GM21528 (cell line): ENCODE data around the gene ACOXL.

Experiments
- ATAC-seq: cut with Tn5 transposase; IDR thresholded peaks from one replicate; pipeline ENCODE4 v1.9.1; 2021; ENCODE audit warnings: mild to moderate bottlenecking, moderate library complexity; ENCODE audit not compliant: unreplicated experiment, low FRiP score

ACOXL gene

DNA sequence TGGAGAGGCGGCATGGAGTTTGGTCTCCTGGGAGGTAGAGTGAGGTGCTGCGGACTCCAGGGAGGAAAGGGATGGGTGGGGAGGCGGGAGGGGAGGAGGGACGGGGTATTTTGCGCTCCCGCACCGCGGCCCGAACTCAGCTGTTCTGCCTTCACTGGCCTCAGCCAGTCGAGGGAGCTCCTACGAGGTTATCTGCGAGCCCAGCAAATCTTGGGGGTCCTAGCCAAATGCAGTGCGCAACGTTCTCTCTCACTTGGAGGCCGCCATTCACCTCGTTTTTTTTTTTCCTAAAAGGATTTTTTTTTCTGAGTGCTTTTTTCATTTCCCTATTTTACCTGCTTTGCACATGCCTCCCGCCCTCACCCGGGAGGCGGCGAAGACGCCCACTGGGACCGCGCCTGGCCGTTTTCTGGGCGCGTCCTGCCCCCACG lies 387.5 kb downstream of the ACOXL start:
- no peak for ATAC-seq

DNA sequence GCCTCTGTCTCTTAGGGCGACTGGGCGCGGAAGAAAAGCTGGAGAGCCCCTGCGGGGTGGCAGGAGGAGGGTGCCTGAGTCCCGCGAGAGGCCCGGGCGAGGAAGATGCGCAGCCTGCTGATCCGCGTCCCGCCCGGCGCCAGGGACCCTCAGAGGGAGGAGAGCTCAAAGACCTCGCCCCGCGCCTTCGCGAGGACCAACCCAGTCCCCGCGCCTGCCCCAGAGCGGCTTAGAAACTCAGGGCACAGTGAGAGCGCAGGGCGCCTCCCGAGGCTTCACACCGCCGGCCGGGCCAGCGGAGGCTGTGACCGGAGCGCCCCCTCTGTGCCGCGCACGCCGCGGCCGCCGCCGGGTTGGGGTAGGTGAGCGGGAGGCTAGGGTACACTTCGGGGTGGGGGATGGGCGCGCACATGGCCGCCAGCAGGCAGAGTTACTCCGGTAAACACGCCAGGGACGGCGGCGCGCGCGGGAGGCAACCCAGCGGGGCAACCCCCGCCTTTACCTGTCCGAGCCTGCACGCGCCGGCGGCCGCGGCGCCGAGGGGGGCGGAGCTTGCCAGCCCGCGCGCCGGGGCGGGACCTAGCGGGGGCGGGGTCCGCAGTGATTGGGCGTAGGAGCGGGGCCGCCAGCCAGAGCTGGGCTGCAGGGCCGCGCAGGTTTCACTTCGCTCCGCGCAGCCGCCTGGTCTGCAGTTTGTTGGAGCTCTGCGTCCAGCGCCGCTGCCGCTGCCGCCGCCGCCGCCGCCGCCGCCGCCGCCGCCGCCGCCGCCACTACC lies 388.1 kb downstream of the ACOXL start, which contains the start of gene BCL2L11:
Gene BCL2L11, plus strand, starts transcription at position 662 of the 775 bp plus-strand sequence. CDS start 2,832 bp downstream, outside the sequence.
- ATAC-seq: peak; percentile 62

DNA sequence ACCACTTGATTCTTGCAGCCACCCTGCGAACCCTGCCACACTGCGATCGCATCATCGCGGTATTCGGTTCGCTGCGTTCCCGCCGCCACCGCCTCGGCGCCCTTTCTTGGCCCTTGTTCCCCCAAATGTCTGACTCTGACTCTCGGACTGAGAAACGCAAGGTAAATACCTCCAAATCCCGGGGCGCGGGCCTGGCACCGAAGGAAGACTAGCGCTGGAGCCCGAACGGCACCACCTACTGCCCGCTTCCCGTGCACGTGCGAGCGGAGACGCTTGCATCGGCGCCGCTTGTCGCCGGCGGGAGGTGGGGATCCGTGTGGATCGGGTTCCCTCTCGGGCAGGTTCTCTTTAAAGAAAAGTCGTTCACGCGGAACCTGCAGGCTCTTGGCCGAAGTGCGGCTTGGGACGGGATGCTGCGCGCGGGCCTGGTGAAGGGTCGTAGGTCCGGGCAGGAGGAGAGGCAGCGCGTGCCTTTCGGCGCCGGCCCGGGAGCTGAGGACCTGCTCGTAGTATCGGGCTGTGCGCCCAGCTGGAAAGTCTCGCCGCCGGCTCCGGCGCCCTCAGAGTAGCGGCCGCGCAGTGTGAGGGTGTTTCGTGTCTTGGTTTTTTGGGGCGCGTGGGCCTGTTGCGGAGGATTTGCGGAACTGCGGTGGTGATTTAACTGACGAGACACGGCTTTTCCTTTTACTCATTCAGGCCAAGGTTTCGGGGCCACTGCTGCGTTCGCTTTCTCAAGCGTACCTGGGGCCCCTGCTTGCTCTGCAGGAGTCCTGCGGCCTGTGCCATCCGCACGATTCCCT lies 388.9 kb downstream of the ACOXL start:
- peak; percentile 9 for ATAC-seq

DNA sequence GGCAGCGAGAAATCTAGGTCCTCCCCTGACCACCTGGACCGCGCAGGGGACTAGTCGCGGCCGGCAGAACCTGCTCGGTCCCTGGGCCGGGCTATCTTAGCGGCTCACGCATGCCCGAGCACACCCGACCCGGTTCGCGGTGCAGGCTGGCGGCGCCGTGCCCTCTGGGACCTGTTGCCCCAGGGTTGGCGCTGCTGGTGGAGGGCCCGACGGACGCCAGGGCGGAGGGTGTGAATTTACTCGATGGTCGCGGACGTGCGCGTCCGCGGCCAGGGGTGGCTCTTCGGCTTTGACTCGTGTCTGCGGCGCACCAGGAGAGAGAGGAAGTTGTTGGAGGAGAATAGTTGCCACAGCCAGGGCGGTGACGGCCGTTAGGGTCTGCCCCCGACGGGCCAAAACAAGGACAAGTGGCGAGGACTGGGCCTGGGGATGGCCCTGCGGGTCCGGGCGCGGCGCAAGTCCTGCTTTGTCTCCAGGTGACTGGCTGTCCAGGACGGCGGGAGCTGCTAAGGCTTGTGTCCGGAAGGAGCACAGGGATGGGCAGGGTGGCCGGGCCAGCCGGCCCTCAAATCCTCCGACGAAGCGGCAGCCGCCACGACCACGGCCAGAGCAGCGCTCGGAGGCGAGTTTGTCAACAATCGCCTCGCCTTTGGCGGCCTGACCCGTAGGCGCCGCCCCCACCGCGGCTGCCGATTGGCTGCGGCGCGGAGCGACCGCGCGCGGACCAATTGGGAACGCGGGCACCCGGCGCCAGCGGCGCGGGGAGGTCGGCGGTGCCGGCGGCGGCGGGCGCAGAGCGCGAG lies 389.7 kb downstream of the ACOXL start:
- peak; percentile 48 for ATAC-seq

- no peak for ATAC-seq
Measured at GRCh38 chr2:111122631-111123421, 390.5 kb downstream of the ACOXL start.

DNA sequence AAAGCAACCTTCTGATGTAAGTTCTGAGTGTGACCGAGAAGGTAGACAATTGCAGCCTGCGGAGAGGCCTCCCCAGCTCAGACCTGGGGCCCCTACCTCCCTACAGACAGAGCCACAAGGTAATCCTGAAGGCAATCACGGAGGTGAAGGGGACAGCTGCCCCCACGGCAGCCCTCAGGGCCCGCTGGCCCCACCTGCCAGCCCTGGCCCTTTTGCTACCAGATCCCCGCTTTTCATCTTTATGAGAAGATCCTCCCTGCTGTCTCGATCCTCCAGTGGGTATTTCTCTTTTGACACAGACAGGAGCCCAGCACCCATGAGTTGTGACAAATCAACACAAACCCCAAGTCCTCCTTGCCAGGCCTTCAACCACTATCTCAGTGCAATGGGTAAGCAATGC lies 391.4 kb downstream of the ACOXL start:
- ATAC-seq: no peak

DNA sequence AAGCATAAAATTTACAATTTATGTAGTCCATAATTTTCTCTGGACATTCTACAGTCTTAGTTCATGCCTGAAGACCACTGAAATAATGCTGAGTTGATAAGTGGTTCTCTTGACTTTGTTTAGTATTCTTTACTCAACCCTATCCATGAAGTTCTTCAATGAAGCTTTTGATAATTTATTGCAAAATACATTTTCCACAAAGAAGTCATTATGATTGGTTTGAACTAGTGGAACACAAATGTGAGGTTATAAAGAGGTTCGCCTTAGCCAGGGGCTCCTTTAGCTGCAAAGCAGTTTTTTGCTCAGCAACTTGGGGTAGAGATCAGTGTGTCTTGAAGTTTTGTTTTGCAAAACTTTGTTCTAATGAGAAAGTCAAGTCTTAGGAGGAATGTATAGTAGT lies 394.2 kb downstream of the ACOXL start:
- ATAC-seq: no peak

- ATAC-seq: no peak
Measured at GRCh38 chr2:111127351-111127750, 395.0 kb downstream of the ACOXL start.

GRCh38 chr2:111128096-111128495 lies 395.7 kb downstream of the ACOXL start:
- ATAC-seq: no peak

- no peak for ATAC-seq
Measured at GRCh38 chr2:111133603-111134002, 401.2 kb downstream of the ACOXL start.

- ATAC-seq: no peak
Measured at GRCh38 chr2:111134055-111134454, 401.7 kb downstream of the ACOXL start.

- ATAC-seq: no peak
Measured at GRCh38 chr2:111135237-111135909, 403.0 kb downstream of the ACOXL start.

DNA sequence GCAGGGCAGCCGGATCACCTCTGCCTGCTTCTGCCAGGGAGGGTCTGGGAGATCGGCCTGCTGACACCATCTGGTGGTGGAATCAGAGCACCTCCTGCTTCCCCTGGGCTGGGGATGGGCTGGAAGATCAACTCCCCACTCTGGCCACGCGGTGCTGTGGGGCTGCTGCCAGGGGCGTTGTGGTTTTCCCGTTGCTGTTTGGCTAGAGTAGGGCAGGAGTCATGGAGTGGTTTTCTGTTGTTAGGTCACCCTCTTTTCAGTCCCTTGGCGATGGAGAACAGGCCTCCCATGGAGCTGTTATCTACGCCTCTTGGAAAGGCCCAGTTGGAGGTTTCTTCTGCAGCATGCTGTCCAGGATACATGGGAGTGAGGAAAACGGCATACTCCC lies 403.5 kb downstream of the ACOXL start:
- no peak for ATAC-seq

DNA sequence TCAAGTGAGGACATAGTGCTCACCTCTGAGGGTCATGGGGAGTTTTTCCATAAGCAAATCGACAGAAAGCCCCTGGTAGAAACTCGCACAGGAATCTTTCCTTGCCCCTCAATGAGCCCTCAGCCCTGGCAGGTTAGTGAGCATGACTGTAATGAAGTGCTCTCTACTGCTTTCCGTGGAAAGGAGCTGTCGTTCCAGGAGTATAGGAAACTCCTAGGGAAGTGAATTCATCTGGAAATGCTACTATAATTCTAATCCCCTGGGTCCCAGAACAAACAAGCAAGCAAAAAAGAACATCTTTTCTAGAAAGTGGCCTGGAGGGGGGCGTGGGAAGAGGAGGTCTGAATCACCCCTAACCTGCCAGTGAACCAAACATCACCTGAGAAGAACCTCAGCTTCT lies 406.5 kb downstream of the ACOXL start:
- no peak for ATAC-seq

- ATAC-seq: no peak
Measured at GRCh38 chr2:111139637-111140317, 407.4 kb downstream of the ACOXL start.

DNA sequence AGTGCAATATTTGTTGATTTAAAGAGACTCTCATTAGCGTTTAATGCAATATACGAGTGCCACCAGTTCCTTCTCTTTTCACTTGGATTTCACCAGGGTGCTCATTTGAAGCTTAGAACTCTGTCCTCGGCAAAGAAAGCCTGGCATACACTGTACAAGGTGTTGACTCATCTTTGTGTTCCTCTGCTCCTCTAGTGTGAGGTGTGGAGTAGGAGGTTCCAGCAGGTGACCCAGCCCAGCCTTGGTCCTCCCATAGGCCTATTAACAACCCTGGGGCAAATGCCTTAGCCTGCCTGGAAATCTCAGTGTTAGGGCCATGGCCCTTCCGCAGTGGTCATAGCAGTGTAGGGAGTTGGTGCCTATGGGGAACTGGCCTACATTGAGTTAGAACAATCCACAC lies 408.4 kb downstream of the ACOXL start:
- ATAC-seq: no peak

DNA sequence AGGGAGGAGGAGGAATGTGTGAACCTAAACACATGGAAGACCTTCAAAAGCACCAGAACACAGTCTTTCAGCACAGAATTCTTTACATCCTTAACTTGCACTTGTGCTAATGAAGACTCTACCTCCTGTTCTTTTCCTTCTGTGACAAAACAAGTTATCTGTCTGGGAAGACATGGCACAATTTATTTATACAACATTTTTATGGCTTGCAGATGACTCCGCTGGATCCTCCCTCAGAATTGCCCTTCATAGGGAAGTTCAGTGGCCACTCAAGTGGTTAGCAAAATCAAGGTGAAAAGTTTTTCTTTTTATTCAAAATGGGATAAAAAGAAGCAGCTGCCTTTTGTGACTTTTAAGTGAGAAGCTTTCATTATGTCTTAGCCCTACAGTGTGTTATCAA lies 409.7 kb downstream of the ACOXL start:
- no peak for ATAC-seq

- ATAC-seq: no peak
Measured at GRCh38 chr2:111143107-111143842, 410.9 kb downstream of the ACOXL start.
